Suprapubic skin (tissue), 3 donors: ENCODE data around the gene RTN4IP1.

Experiments used
- CTCF ChIP-seq, 2 donors: fragments of 200-600 bp in 1 of 2; fragments of 450-650 bp in 1 of 2; sonication (generic) in 1 of 2; IDR thresholded peaks; one replicate each; pipeline ENCODE4 v1.5.1; 2016 to 2019; ENCODE audit warnings: antibody characterized with exemption in 2 of 2, mild to moderate bottlenecking in 1 of 2, moderate library complexity in 1 of 2
- EP300 ChIP-seq: sonication (generic); formaldehyde crosslinking; IDR thresholded peaks from one replicate; pipeline ENCODE4 v1.6.1; 2017; ENCODE audit warnings: antibody characterized with exemption
- POLR2A ChIP-seq, 2 donors: fragments of 450-650 bp; IDR thresholded peaks; one replicate each; pipeline ENCODE4 v1.6.1; 2017; ENCODE audit warnings: antibody characterized with exemption in 2 of 2, mild to moderate bottlenecking in 2 of 2, moderate library complexity in 2 of 2

GRCh38 chr6:106549521-106549920 is 79.8 kb downstream of the RTN4IP1 start:
- no peak for TF ChIP-seq CTCF (IDR thresholded peaks at IDR 0.05)
- TF ChIP-seq POLR2A (IDR thresholded peaks at IDR 0.05) = no peak
- no peak for TF ChIP-seq EP300
